Keratinocyte (primary cell): Measurements from ENCODE around the gene RPRD1B. TPM values are rescaled to one million over a fixed set of nuclear protein-coding genes. Genes with fewer than 3 reads are reported as not detected.

Source experiments
- DNase-seq: peaks from one replicate; pipeline ENCODE4 v3.0.0-alpha.2; 2011; ENCODE audit warnings: low read depth, missing footprints, low spot score
- FAIRE-seq: peaks from 2 replicates; lab custom pipeline; 2011; peaks lifted over from hg19 to GRCh38; lab: Jason Lieb, UNC
- H2AFZ ChIP-seq: 2 replicates; pipeline ENCODE4 v1.6.0; 2012; ENCODE audit warnings: low read length, control low read depth, inconsistent platforms; ENCODE audit not compliant: control insufficient read depth
- H3K27ac ChIP-seq: 2 replicates; pipeline ENCODE4 v1.5.1; 2011; ENCODE audit warnings: low read length; ENCODE audit not compliant: control insufficient read depth, insufficient read depth
- H3K27me3 ChIP-seq: 3 replicates; pipeline ENCODE4 v1.6.0; 2011; ENCODE audit warnings: low read length; ENCODE audit not compliant: control insufficient read depth, insufficient read depth; ENCODE audit errors: extremely low read depth
- H3K36me3 ChIP-seq, 2 experiments: 2 replicates in 1 of 2; 3 replicates in 1 of 2; pipeline ENCODE4 v1.5.1; 2011; ENCODE audit warnings: low read length in 2 of 2, mild to moderate bottlenecking in 1 of 2; ENCODE audit not compliant: control insufficient read depth in 2 of 2, insufficient read depth in 2 of 2; ENCODE audit errors: extremely low read depth in 1 of 2
- H3K4me1 ChIP-seq: 3 replicates; pipeline ENCODE4 v1.5.1; 2011; ENCODE audit warnings: low read length; ENCODE audit not compliant: control insufficient read depth, insufficient read depth; ENCODE audit errors: extremely low read depth
- H3K4me2 ChIP-seq: 3 replicates; pipeline ENCODE4 v1.6.0; 2011; ENCODE audit warnings: low read depth, low read length; ENCODE audit not compliant: control insufficient read depth, insufficient read depth; ENCODE audit errors: extremely low read depth
- H3K4me3 ChIP-seq, 3 experiments: fragments of 200-600 bp in 1 of 3; sonication (generic) in 1 of 3; 2 replicates in 2 of 3; 3 replicates in 1 of 3; pipeline ENCODE4 v1.5.1; 2011 to 2016; ENCODE audit warnings: low read length in 3 of 3, mild to moderate bottlenecking in 3 of 3, control low read depth in 2 of 3, inconsistent platforms in 1 of 3, low read depth in 1 of 3, mixed read lengths in 1 of 3, mixed run types in 1 of 3, moderate library complexity in 1 of 3; ENCODE audit not compliant: control insufficient read depth in 2 of 3, insufficient read depth in 2 of 3; ENCODE audit errors: extremely low read depth in 1 of 3
- H3K79me2 ChIP-seq: 2 replicates; pipeline ENCODE4 v1.6.0; 2012; ENCODE audit warnings: low read length; ENCODE audit not compliant: control insufficient read depth, insufficient read depth
- H3K9ac ChIP-seq: 3 replicates; pipeline ENCODE4 v1.6.0; 2011; ENCODE audit warnings: low read length; ENCODE audit not compliant: control insufficient read depth, insufficient read depth; ENCODE audit errors: extremely low read depth
- H3K9me1 ChIP-seq: 3 replicates; pipeline ENCODE4 v1.6.0; 2011; ENCODE audit warnings: low read length; ENCODE audit not compliant: control insufficient read depth, insufficient read depth; ENCODE audit errors: extremely low read depth
- H3K9me3 ChIP-seq: 2 replicates; pipeline ENCODE4 v1.5.1; 2012; ENCODE audit warnings: low read depth, low read length; ENCODE audit not compliant: control insufficient read depth
- H4K20me1 ChIP-seq: 3 replicates; pipeline ENCODE4 v1.6.0; 2011; ENCODE audit warnings: low read length; ENCODE audit not compliant: control insufficient read depth, insufficient read depth; ENCODE audit errors: extremely low read depth
- CTCF ChIP-seq, 3 experiments: IDR thresholded peaks in 1 of 3; conservative IDR thresholded peaks in 1 of 3; optimal IDR thresholded peaks in 1 of 3; 2 replicates in 2 of 3; 3 replicates in 1 of 3; pipeline versions ENCODE3 to v1.5.1; 2011; ENCODE audit warnings: low read length in 3 of 3, mild to moderate bottlenecking in 3 of 3, moderate library complexity in 2 of 3, control low read depth in 1 of 3, inconsistent platforms in 1 of 3; ENCODE audit not compliant: insufficient read depth in 2 of 3; ENCODE audit errors: extremely low read depth in 1 of 3
- EZH2 ChIP-seq: IDR thresholded peaks from one replicate; pipeline ENCODE4 v1.6.1; 2012; ENCODE audit warnings: inconsistent platforms, mild to moderate bottlenecking, low read length, moderate library complexity
- dilution Hi-C: fragments of 300-500 bp; cut with MboI; formaldehyde crosslinking; loops from one replicate; pipeline ENCODE4 v1.7.0; 2020; ENCODE audit warnings: low sequenced_read_pairs; ENCODE audit not compliant: extremely low pct_ligation_motif_present
- polyA plus RNA-seq, 5 experiments: library from polyadenylated mRNA; depleted of rRNA in 3 of 5; stranded (reverse) in 3 of 5; stranded (forward) in 1 of 5; unstranded in 1 of 5; fragments of >200 nt; gene quantifications; 1 replicate in 1 of 5; 2 replicates in 3 of 5; 3 replicates in 1 of 5; pipeline versions ENCODE4 v1.2.1 to v1.2.3, GENCODE V29; 2011 to 2012; ENCODE audit warnings: missing spikeins in 2 of 5, low read depth in 1 of 5, low replicate concordance in 1 of 5

The RPRD1B gene
- polyA plus RNA-seq, 1 donor (not counting 4 experiments of a cell fraction or from before 2014, with no cell fraction given) = 19.9 TPM

GRCh38 chr20:38031957-38032356 is 1.6 kb upstream of the RPRD1B start:
- no peak for DNase-seq
- peak overlapping the region; percentile 99 for H3K4me2 ChIP-seq

GRCh38 chr20:38032585-38033329 is 789 bp upstream of the RPRD1B start:
- H3K9me3 ChIP-seq = no peaks in the 10 kb centered on the region
- peak overlapping the region; percentile 99 for H3K4me2 ChIP-seq
- H3K27ac ChIP-seq = peak overlapping the region; percentile 93
- H3K9me1 ChIP-seq = no peaks in the 10 kb centered on the region
- peak overlapping the region; percentile 98 for H3K9ac ChIP-seq
- H4K20me1 ChIP-seq = no peaks in the 10 kb centered on the region
- H3K4me1 ChIP-seq = peaks cover 17% of the 10 kb centered on the region
- H3K79me2 ChIP-seq = peaks cover 91% of the 10 kb centered on the region
- no peak for TF ChIP-seq EZH2
- no peak for TF ChIP-seq CTCF (optimal IDR thresholded peaks at IDR 0.05 in 1 of 3, IDR thresholded peaks at IDR 0.05 in 1 of 3, conservative IDR thresholded peaks at IDR 0.05 in 1 of 3; ENCODE audit: extremely low read depth in 1 of 3, insufficient read depth in 2 of 3, low read length in 3 of 3)
- no peaks in the 10 kb centered on the region for H3K27me3 ChIP-seq
- H2AFZ ChIP-seq = peak overlapping the region; percentile 91
- FAIRE-seq = no peak
- DNase-seq = no peak
- H3K4me3 ChIP-seq = peak overlapping the region; percentile 93 to 97 (median 95)
- H3K36me3 ChIP-seq = peaks cover 5 to 8% of the 10 kb centered on the region in 2 experiments
- dilution Hi-C loops = no loop called here

More at GRCh38 chr20:38031957-38032356, 1.6 kb upstream of the RPRD1B start:
- H3K36me3 ChIP-seq = peaks cover 5 to 8% of the 10 kb centered on the region in 2 experiments
- no peak for FAIRE-seq
- no peak overlapping the region for H2AFZ ChIP-seq
- H3K4me3 ChIP-seq = peak overlapping the region in 1 of 3 experiments; percentile 95
- H3K9me1 ChIP-seq = no peaks in the 10 kb centered on the region
- peaks cover 17% of the 10 kb centered on the region for H3K4me1 ChIP-seq
- TF ChIP-seq EZH2 = no peak
- no peak for TF ChIP-seq CTCF (optimal IDR thresholded peaks at IDR 0.05 in 1 of 3, IDR thresholded peaks at IDR 0.05 in 1 of 3, conservative IDR thresholded peaks at IDR 0.05 in 1 of 3; ENCODE audit: extremely low read depth in 1 of 3, insufficient read depth in 2 of 3, low read length in 3 of 3)
- H4K20me1 ChIP-seq = no peaks in the 10 kb centered on the region
- dilution Hi-C loops = no loop called here
- no peak overlapping the region for H3K9ac ChIP-seq
- peaks cover 88% of the 10 kb centered on the region for H3K79me2 ChIP-seq
- no peak overlapping the region for H3K27ac ChIP-seq
- no peaks in the 10 kb centered on the region for H3K27me3 ChIP-seq
- no peaks in the 10 kb centered on the region for H3K9me3 ChIP-seq
